Measurements from ENCODE around the gene OR8B2. TPM values are rescaled to one million over a fixed set of nuclear protein-coding genes. Genes with fewer than 3 reads are reported as not detected.
"Not testable (repeated sequence)": the region's sequence is repeated elsewhere in the genome, so short reads cannot be mapped to it uniquely, and the experiment has no call there.

The OR8B2 gene
- total RNA-seq, 3 donors from 2014 or later (not counting 1 experiment from before 2014, with no cell fraction given): not detected

DNA sequence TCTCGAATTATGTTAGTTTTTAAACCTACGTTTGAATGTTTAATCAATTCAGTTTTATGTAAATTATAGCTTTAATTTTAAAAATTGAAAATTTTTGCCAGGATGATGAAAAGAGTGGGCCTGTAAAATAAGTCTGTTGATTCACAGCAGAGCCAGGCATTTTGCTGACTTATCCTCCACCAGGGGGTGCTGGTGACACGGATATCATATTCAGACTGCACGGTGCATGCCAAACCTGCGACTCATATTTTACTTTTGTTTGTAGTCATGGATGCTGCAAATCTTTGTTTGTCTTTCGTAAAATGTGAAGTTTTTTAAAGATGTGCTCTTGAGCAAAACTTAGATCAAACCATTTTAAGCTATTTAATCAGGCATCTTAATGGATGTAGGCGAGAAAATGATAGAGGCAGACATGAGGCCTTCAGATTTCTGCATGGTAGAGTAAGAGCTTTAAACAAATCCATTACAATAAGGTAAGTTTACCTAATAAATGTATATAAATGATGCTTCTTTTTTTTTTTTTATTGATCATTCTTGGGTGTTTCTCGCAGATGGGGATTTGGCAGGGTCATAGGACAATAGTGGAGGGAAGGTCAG lies 18.1 kb upstream of the OR8B2 start:
- Mint-ChIP-seq H3K9me3 (no peaks in the 10 kb centered on the region), H3K27me3 (ENCODE audit: low read depth in 2 of 2) (peaks cover 6 to 10% of the 10 kb centered on the region in 2 donors), H3K36me3 (no peaks in the 10 kb centered on the region), H3K4me1 (no peaks in the 10 kb centered on the region), H3K4me3 (no peak overlapping the region), H3K27ac (no peak overlapping the region)
- no peak overlapping the region for H3K27ac ChIP-seq (ENCODE audit: low read length)
- peak in 2 of 3 donors; percentile 59 to 62 for ATAC-seq
- peak; percentile 68 for TF ChIP-seq CTCF (IDR thresholded peaks at IDR 0.05)
- no peaks in the 10 kb centered on the region for H3K27me3 ChIP-seq (ENCODE audit: control insufficient read depth, insufficient read depth, low read length)
- DNase-seq: peak; percentile 19 to 59
- 39% methylated on average over 4 of the region's 8 CpGs for WGBS (ENCODE audit: insufficient coverage)
- H3K9me3 ChIP-seq (ENCODE audit: control insufficient read depth, insufficient read depth, low read length): no peaks in the 10 kb centered on the region
- intact Hi-C loops (cut with micrococcal nuclease): no loop called here
- no peaks in the 10 kb centered on the region for H3K4me1 ChIP-seq (ENCODE audit: control insufficient read depth, insufficient read depth, low read length)
- H3K4me3 ChIP-seq (ENCODE audit: low read length): no peak overlapping the region
- no peaks in the 10 kb centered on the region for H3K36me3 ChIP-seq (ENCODE audit: control insufficient read depth, insufficient read depth, low read length)

GRCh38 chr11:124398924-124399323 lies 14.6 kb upstream of the OR8B2 start, which contains the start of gene OR8B3:
TSS of gene OR8B3 (minus strand) at chr11:124399024. CDS start at chr11:124397351, 1,673 bp downstream.
- Mint-ChIP-seq H3K4me1 (no peaks in the 10 kb centered on the region), H3K36me3 (no peaks in the 10 kb centered on the region)

GRCh38 chr11:124396847-124397246 lies 12.5 kb upstream of the OR8B2 start:
- H3K27me3 ChIP-seq (ENCODE audit: control insufficient read depth, insufficient read depth, low read length); ATAC-seq; H3K4me1 Mint-ChIP-seq; H3K9me3 Mint-ChIP-seq; H3K36me3 Mint-ChIP-seq; H3K4me3 Mint-ChIP-seq; H3K27ac Mint-ChIP-seq; H3K27ac ChIP-seq (ENCODE audit: low read length); H3K4me3 ChIP-seq (ENCODE audit: low read length); H3K9me3 ChIP-seq (ENCODE audit: control insufficient read depth, insufficient read depth, low read length); intact Hi-C loops (cut with micrococcal nuclease); H3K27me3 Mint-ChIP-seq (ENCODE audit: low read depth in 2 of 2); H3K36me3 ChIP-seq (ENCODE audit: control insufficient read depth, insufficient read depth, low read length); DNase-seq; H3K4me1 ChIP-seq (ENCODE audit: control insufficient read depth, insufficient read depth, low read length): not testable (repeated sequence)
- WGBS (ENCODE audit: insufficient coverage): 95% methylated on average over 2 of the region's 4 CpGs

More at GRCh38 chr11:124398924-124399323, 14.6 kb upstream of the OR8B2 start, which contains the start of gene OR8B3:
- intact Hi-C loops (cut with micrococcal nuclease): no loop called here
- no peaks in the 10 kb centered on the region for H3K27me3 Mint-ChIP-seq (ENCODE audit: low read depth in 2 of 2)
- no peak within 1 kb of the TSS for H3K4me3 Mint-ChIP-seq
- ATAC-seq (no peak), DNase-seq (no peak)
- H3K4me1 ChIP-seq (ENCODE audit: control insufficient read depth, insufficient read depth, low read length): no peaks in the 10 kb centered on the region
- no peak for TF ChIP-seq CTCF (IDR thresholded peaks at IDR 0.05)
- no peaks in the 10 kb centered on the region for H3K9me3 ChIP-seq (ENCODE audit: control insufficient read depth, insufficient read depth, low read length)
- H3K9me3 Mint-ChIP-seq: peaks cover 0 to 2% of the 10 kb centered on the region in 2 donors
- no peak within 1 kb of the TSS for H3K27ac ChIP-seq (ENCODE audit: low read length)
- no peaks in the 10 kb centered on the region for H3K27me3 ChIP-seq (ENCODE audit: control insufficient read depth, insufficient read depth, low read length)
- H3K4me3 ChIP-seq (ENCODE audit: low read length): no peak within 1 kb of the TSS
- H3K36me3 ChIP-seq (ENCODE audit: control insufficient read depth, insufficient read depth, low read length): no peaks in the 10 kb centered on the region
- H3K27ac Mint-ChIP-seq: no peak within 1 kb of the TSS

DNA sequence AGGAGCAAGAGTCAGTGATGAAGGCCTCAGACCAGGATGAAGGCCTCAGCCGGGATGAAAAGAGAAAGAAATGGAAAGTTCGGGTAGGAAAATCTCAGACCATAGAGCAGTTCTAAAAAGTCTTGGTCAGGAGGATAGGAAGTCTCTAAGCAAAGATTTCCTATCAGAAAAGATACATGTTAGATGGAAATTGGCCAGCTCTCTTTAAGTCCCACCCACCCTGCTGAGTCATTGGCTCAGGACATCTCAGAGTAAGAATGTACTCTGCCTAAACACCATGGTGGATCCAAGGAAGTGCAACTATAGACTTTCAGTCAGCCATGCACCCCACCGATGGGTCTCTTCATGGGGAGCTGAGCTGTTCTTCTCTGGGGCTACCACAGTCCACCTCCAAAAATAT lies 10.1 kb upstream of the OR8B2 start:
- Mint-ChIP-seq H3K27me3 (ENCODE audit: low read depth in 2 of 2) (peaks cover 0 to 7% of the 10 kb centered on the region in 2 donors), H3K4me1 (no peaks in the 10 kb centered on the region), H3K36me3 (no peaks in the 10 kb centered on the region), H3K4me3 (no peak overlapping the region), H3K9me3 (peaks cover 0 to 4% of the 10 kb centered on the region in 2 donors), H3K27ac (no peak overlapping the region)
- H3K27me3 ChIP-seq (ENCODE audit: control insufficient read depth, insufficient read depth, low read length): no peaks in the 10 kb centered on the region
- no peak for TF ChIP-seq CTCF (IDR thresholded peaks at IDR 0.05)
- no peak overlapping the region for H3K27ac ChIP-seq (ENCODE audit: low read length)
- ATAC-seq (no peak), DNase-seq (no peak)
- H3K9me3 ChIP-seq (ENCODE audit: control insufficient read depth, insufficient read depth, low read length): no peaks in the 10 kb centered on the region
- intact Hi-C loops (cut with micrococcal nuclease): no loop called here
- no peaks in the 10 kb centered on the region for H3K36me3 ChIP-seq (ENCODE audit: control insufficient read depth, insufficient read depth, low read length)
- no peaks in the 10 kb centered on the region for H3K4me1 ChIP-seq (ENCODE audit: control insufficient read depth, insufficient read depth, low read length)
- H3K4me3 ChIP-seq (ENCODE audit: low read length): no peak overlapping the region
- 97% methylated on average over 3 of the region's 3 CpGs for WGBS (ENCODE audit: insufficient coverage)

DNA sequence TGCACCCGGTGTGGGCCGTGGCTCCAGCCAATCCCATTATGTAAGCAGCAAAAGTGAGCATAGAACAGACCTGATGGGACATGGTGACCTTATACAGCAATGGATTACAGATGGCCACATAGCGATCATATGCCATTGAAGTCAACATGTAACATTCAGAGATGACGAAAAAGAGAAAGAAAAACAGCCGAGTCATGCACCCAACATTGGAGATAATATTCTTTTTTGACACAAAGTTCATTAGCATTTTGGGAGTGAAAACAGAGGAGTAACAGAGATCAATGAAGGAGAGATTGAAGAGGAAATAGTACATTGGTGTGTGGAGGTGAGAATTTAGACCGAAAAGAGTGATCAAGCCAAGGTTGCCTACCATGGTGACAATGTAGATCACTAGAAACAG lies 1.4 kb downstream of the OR8B2 start:
- H3K9me3 ChIP-seq (ENCODE audit: control insufficient read depth, insufficient read depth, low read length); H3K4me3 Mint-ChIP-seq; H3K27ac Mint-ChIP-seq; H3K9me3 Mint-ChIP-seq; H3K4me3 ChIP-seq (ENCODE audit: low read length); H3K27me3 Mint-ChIP-seq (ENCODE audit: low read depth in 2 of 2); H3K27me3 ChIP-seq (ENCODE audit: control insufficient read depth, insufficient read depth, low read length); ATAC-seq; DNase-seq; intact Hi-C loops (cut with micrococcal nuclease); H3K4me1 ChIP-seq (ENCODE audit: control insufficient read depth, insufficient read depth, low read length); H3K27ac ChIP-seq (ENCODE audit: low read length); H3K36me3 Mint-ChIP-seq; H3K36me3 ChIP-seq (ENCODE audit: control insufficient read depth, insufficient read depth, low read length); H3K4me1 Mint-ChIP-seq: not testable (repeated sequence)
- WGBS (ENCODE audit: insufficient coverage): 87% methylated on average over 4 of the region's 6 CpGs

Data from natural killer cell (primary cell).